Activated CD8-positive, alpha-beta memory T cell treated with anti-CD3 and anti-CD28 coated beads, Interleukin-2, amount 10 ng/mL, durations not matched to agents 7 days and 5 days (primary cell): ENCODE data around the gene CDC14A. TPM values are rescaled to one million over a fixed set of nuclear protein-coding genes. Genes with fewer than 3 reads are reported as not detected.
A peak's percentile ranks its signal among the peaks of the same experiment; 100 is the strongest.

ENCODE experiments used
- ATAC-seq: fragments of 150-1000 bp; cut with Tn5 transposase; one replicate; pipeline ENCODE4 v1.10.0; 2021; ENCODE audit warnings: moderate library complexity
- CTCF ChIA-PET: fragments of 350-600 bp; sonication (Branson Sonifier 250); formaldehyde crosslinking; loops from one replicate; lab custom pipeline; 2021; ENCODE audit warnings: antibody characterized with exemption; lab: Charles Lee
- DNase-seq: peaks from one replicate; pipeline ENCODE4 v3.0.0-alpha.2; 2020
- H3K27ac Mint-ChIP-seq: one replicate; pipeline ENCODE4 v1.8.0; 2021; ENCODE audit warnings: mild to moderate bottlenecking, mixed read lengths
- H3K27me3 Mint-ChIP-seq: one replicate; pipeline ENCODE4 v1.8.0; 2021; ENCODE audit warnings: mixed read lengths
- H3K36me3 Mint-ChIP-seq: one replicate; pipeline ENCODE4 v1.8.0; 2021; ENCODE audit warnings: mild to moderate bottlenecking, mixed read lengths
- H3K4me1 Mint-ChIP-seq: one replicate; pipeline ENCODE4 v1.8.0; 2021; ENCODE audit warnings: mixed read lengths
- H3K4me3 Mint-ChIP-seq: one replicate; pipeline ENCODE4 v1.8.0; 2021; ENCODE audit warnings: mild to moderate bottlenecking, moderate library complexity, mixed read lengths
- H3K9me3 Mint-ChIP-seq: one replicate; pipeline ENCODE4 v1.8.0; 2022; ENCODE audit warnings: low read depth, mixed read lengths
- total RNA-seq, 2 experiments: library from RNA; stranded (reverse); gene quantifications; one replicate each; pipeline ENCODE4 v1.2.3, GENCODE V29; 2021

The CDC14A gene
- total RNA-seq, result 10 to 100 TPM; 34.2 to 43.1 TPM

GRCh38 chr1:100352267-100353070 is at the start of gene CDC14A:
TSS of gene CDC14A (plus strand) at chr1:100352506. CDS start at chr1:100352955, 449 bp downstream.
- peaks cover 33% of the 10 kb centered on the region for H3K36me3 Mint-ChIP-seq
- CTCF ChIA-PET, result interaction anchor here (0.6 to 3.6 kb wide), 23 partner anchors 10 to 516 kb away, joined by 3 to 18 read pairs (median 4); partner anchors contain the start of genes RTCA, SASS6 and TRMT13

GRCh38 chr1:100302739-100303138 is 49.6 kb upstream of the CDC14A start:
- no peak overlapping the region for H3K27ac Mint-ChIP-seq
- no peak for ATAC-seq
- H3K4me3 Mint-ChIP-seq, result no peak overlapping the region
- DNase-seq, result no peak
- CTCF ChIA-PET, result no interaction called here
- no peaks in the 10 kb centered on the region for H3K27me3 Mint-ChIP-seq
- peaks cover 5% of the 10 kb centered on the region for H3K36me3 Mint-ChIP-seq
- H3K9me3 Mint-ChIP-seq, result no peaks in the 10 kb centered on the region
- peaks cover 33% of the 10 kb centered on the region for H3K4me1 Mint-ChIP-seq

More at GRCh38 chr1:100352267-100353070, at the start of gene CDC14A:
- DNase-seq (peak; percentile 95), ATAC-seq (peak; percentile 69)
- H3K9me3 Mint-ChIP-seq, result no peaks in the 10 kb centered on the region
- H3K27me3 Mint-ChIP-seq, result no peaks in the 10 kb centered on the region
- H3K4me1 Mint-ChIP-seq, result peaks cover 35% of the 10 kb centered on the region
- peak within 1 kb of the TSS; percentile 98 for H3K27ac Mint-ChIP-seq
- peak within 1 kb of the TSS; percentile 93 for H3K4me3 Mint-ChIP-seq

GRCh38 chr1:100304227-100304626 is 48.1 kb upstream of the CDC14A start:
- Mint-ChIP-seq H3K27me3 (no peaks in the 10 kb centered on the region), H3K27ac (no peak overlapping the region), H3K36me3 (peaks cover 4% of the 10 kb centered on the region), H3K4me1 (peaks cover 28% of the 10 kb centered on the region), H3K4me3 (no peak overlapping the region), H3K9me3 (no peaks in the 10 kb centered on the region)
- no peak for ATAC-seq
- CTCF ChIA-PET, result no interaction called here
- no peak for DNase-seq

GRCh38 chr1:100304921-100305320 is 47.4 kb upstream of the CDC14A start:
- no peak for DNase-seq

GRCh38 chr1:100305954-100306353 is 46.4 kb upstream of the CDC14A start:
- Mint-ChIP-seq H3K4me3 (no peak overlapping the region), H3K27me3 (no peaks in the 10 kb centered on the region), H3K4me1 (peaks cover 20% of the 10 kb centered on the region), H3K9me3 (peaks cover 5% of the 10 kb centered on the region), H3K36me3 (peaks cover 10% of the 10 kb centered on the region), H3K27ac (no peak overlapping the region)
- CTCF ChIA-PET, result no interaction called here
- ATAC-seq (no peak), DNase-seq (no peak)

More at GRCh38 chr1:100304921-100305320, 47.4 kb upstream of the CDC14A start:
- peaks cover 21% of the 10 kb centered on the region for H3K4me1 Mint-ChIP-seq
- CTCF ChIA-PET, result interaction anchor here (0.7 kb wide), 1 partner anchor 87 kb away, joined by 3 read pairs; no protein-coding TSS in a partner anchor
- H3K27me3 Mint-ChIP-seq, result no peaks in the 10 kb centered on the region
- no peak for ATAC-seq
- H3K4me3 Mint-ChIP-seq, result no peak overlapping the region
- no peak overlapping the region for H3K27ac Mint-ChIP-seq
- peaks cover 3% of the 10 kb centered on the region for H3K9me3 Mint-ChIP-seq
- peaks cover 8% of the 10 kb centered on the region for H3K36me3 Mint-ChIP-seq

GRCh38 chr1:100306735-100307313 is 45.5 kb upstream of the CDC14A start:
- peak; percentile 78 for ATAC-seq
- H3K4me3 Mint-ChIP-seq, result no peak overlapping the region
- H3K27ac Mint-ChIP-seq, result peak overlapping the region; percentile 25
- no peak for DNase-seq
- CTCF ChIA-PET, result no interaction called here
- H3K36me3 Mint-ChIP-seq, result peaks cover 10% of the 10 kb centered on the region
- peaks cover 20% of the 10 kb centered on the region for H3K4me1 Mint-ChIP-seq
- peaks cover 5% of the 10 kb centered on the region for H3K9me3 Mint-ChIP-seq
- no peaks in the 10 kb centered on the region for H3K27me3 Mint-ChIP-seq

GRCh38 chr1:100308777-100309176 is 43.5 kb upstream of the CDC14A start:
- Mint-ChIP-seq H3K4me1 (peaks cover 20% of the 10 kb centered on the region), H3K4me3 (no peak overlapping the region), H3K36me3 (peaks cover 9% of the 10 kb centered on the region), H3K27ac (no peak overlapping the region), H3K9me3 (peaks cover 5% of the 10 kb centered on the region), H3K27me3 (no peaks in the 10 kb centered on the region)
- DNase-seq (no peak), ATAC-seq (peak; percentile 58)
- CTCF ChIA-PET, result no interaction called here

- Mint-ChIP-seq H3K27me3 (peaks cover 2% of the 10 kb centered on the region), H3K36me3 (peaks cover 9% of the 10 kb centered on the region), H3K27ac (no peak overlapping the region), H3K4me3 (no peak overlapping the region), H3K9me3 (peaks cover 5% of the 10 kb centered on the region), H3K4me1 (peaks cover 20% of the 10 kb centered on the region)
- CTCF ChIA-PET, result no interaction called here
- ATAC-seq (no peak), DNase-seq (no peak)
Measured at GRCh38 chr1:100309863-100310262, 42.4 kb upstream of the CDC14A start.

GRCh38 chr1:100313382-100313781 is 38.9 kb upstream of the CDC14A start:
- Mint-ChIP-seq H3K27me3 (peaks cover 2% of the 10 kb centered on the region), H3K36me3 (peaks cover 20% of the 10 kb centered on the region), H3K4me3 (no peak overlapping the region), H3K9me3 (peaks cover 8% of the 10 kb centered on the region), H3K27ac (no peak overlapping the region), H3K4me1 (peaks cover 5% of the 10 kb centered on the region)
- ATAC-seq (no peak), DNase-seq (no peak)
- CTCF ChIA-PET, result interaction anchor here (1.3 kb wide), 1 partner anchor 150 kb away, joined by 3 read pairs; no protein-coding TSS in a partner anchor

- CTCF ChIA-PET, result no interaction called here
- peaks cover 18% of the 10 kb centered on the region for H3K36me3 Mint-ChIP-seq
- no peaks in the 10 kb centered on the region for H3K4me1 Mint-ChIP-seq
- DNase-seq (no peak), ATAC-seq (no peak)
- peaks cover 14% of the 10 kb centered on the region for H3K9me3 Mint-ChIP-seq
- H3K27me3 Mint-ChIP-seq, result peaks cover 2% of the 10 kb centered on the region
- no peak overlapping the region for H3K27ac Mint-ChIP-seq
- no peak overlapping the region for H3K4me3 Mint-ChIP-seq
Measured at GRCh38 chr1:100316622-100317021, 35.7 kb upstream of the CDC14A start.

- CTCF ChIA-PET, result no interaction called here
- Mint-ChIP-seq H3K27me3 (no peaks in the 10 kb centered on the region), H3K9me3 (peaks cover 14% of the 10 kb centered on the region)
Measured at GRCh38 chr1:100320311-100321099, 31.8 kb upstream of the CDC14A start.

GRCh38 chr1:100321100-100321493 is 31.2 kb upstream of the CDC14A start:
- ATAC-seq (no peak), DNase-seq (no peak)
- H3K36me3 Mint-ChIP-seq, result peaks cover 11% of the 10 kb centered on the region
- H3K27me3 Mint-ChIP-seq, result no peaks in the 10 kb centered on the region
- no peak overlapping the region for H3K27ac Mint-ChIP-seq
- CTCF ChIA-PET, result no interaction called here
- no peak overlapping the region for H3K4me3 Mint-ChIP-seq
- H3K9me3 Mint-ChIP-seq, result peaks cover 14% of the 10 kb centered on the region
- H3K4me1 Mint-ChIP-seq, result no peaks in the 10 kb centered on the region

More at GRCh38 chr1:100320311-100321099, 31.8 kb upstream of the CDC14A start:
- DNase-seq (no peak), ATAC-seq (no peak)
- no peak overlapping the region for H3K4me3 Mint-ChIP-seq
- no peak overlapping the region for H3K27ac Mint-ChIP-seq
- H3K36me3 Mint-ChIP-seq, result peaks cover 14% of the 10 kb centered on the region
- no peaks in the 10 kb centered on the region for H3K4me1 Mint-ChIP-seq

GRCh38 chr1:100321506-100321905 is 30.8 kb upstream of the CDC14A start:
- Mint-ChIP-seq H3K27ac (no peak overlapping the region), H3K9me3 (peaks cover 11% of the 10 kb centered on the region), H3K27me3 (no peaks in the 10 kb centered on the region), H3K4me3 (no peak overlapping the region), H3K36me3 (peaks cover 7% of the 10 kb centered on the region), H3K4me1 (no peaks in the 10 kb centered on the region)
- no peak for ATAC-seq
- no peak for DNase-seq
- CTCF ChIA-PET, result no interaction called here
